KBM-7 (cell line): Measurements from ENCODE around the gene UBQLN4.

Experiments
- DNase-seq: peaks from one replicate; pipeline ENCODE4 v3.0.0-alpha.2; 2015
- in situ Hi-C: fragments of 300-500 bp; cut with MboI; formaldehyde crosslinking; loops from 2 replicates; pipeline ENCODE4 v1.14.3; 2020; ENCODE audit warnings: low sequenced_read_pairs, low pct_unique_long_range_greater_than_20kb, mixed read lengths

Gene UBQLN4

DNA sequence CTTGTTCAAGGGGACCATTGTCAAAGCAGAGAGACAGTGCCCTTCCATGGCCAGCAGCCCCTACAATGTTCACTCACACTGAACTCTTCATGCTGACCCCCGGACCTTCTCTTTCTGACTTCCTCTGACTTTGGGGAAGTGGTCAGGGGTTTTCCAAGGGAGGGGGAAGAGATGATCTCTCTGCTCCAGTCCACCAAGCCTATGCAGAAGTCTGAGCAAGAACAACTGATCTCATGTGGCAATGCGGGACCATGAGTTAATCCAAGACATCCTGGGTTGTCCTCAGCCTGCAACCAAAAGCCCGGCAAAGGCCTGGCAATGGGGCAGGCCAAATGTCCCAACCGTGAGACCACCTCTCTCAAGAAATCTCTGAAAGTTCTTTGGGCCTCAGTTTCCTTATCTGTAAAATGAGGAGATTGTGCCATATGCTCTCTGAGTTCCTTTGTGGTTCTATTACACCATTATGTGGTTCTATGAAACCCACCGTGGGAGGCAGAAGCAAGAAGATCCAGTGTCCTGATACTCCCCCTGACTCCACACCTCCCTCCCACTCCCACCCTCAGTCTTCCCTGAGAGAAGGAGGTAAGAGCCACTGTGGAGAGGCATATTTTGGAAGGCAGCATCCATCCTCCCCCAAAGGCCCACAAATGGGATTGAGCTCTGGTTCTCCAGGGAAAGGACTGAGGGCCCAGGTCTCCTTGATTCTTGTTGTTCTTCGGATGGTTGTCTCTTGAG lies 63.4 kb downstream of the UBQLN4 start:
- in situ Hi-C loops: no loop called here
- DNase-seq: peak; percentile 44

DNA sequence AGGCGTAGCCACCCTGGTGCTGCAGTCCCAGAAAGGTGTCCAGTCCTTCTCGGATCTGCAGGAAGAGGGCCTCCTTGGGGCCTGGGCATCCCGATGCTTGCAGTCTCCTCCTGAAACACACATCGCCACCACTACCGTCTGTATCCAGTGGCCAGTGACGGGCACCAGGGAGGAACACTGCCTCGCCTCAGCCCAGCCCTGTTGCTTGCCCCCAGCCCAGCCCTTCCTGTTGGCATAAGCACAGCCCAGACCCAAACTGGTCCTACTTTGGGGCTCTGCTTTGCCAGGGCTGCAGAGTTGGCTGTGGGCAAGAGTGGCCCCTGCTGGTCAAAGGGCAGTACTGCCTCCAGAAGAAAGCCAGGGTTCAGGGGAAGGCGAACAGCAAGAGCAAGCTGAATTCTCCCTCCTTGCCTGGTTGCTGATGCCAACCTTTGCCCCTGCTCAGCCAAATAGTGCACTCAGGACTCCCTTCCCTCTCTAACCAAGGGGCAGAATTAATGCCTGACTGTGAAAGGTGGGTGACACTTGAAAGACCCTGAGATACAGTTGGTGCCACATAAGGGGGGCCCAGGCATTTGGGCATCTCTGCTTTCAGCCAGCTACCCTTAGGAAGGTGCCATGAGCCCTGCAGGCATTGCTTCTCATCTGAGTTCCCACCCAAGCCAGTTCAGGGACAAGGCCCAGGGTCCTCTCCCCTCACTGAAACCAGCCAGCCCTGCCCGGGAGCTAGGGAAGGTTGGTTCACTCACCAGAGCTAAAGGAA lies 64.2 kb downstream of the UBQLN4 start:
- in situ Hi-C loops: no loop called here
- DNase-seq: peak; percentile 88
